Neuronal stem cell (in vitro differentiated cells): Measurements from ENCODE around the gene IFT122.

Experiments used
- DNase-seq: peaks from one replicate; pipeline ENCODE4 v3.0.0-alpha.2; 2013; ENCODE audit warnings: low spot score
- H2AFZ ChIP-seq: one replicate; pipeline ENCODE4 v1.6.1; 2013; ENCODE audit warnings: mild to moderate bottlenecking, low read length, inconsistent platforms
- H2AK5ac ChIP-seq: 2 replicates; pipeline ENCODE4 v1.6.1; 2013; ENCODE audit warnings: low read depth, mild to moderate bottlenecking, inconsistent platforms, low read length, moderate library complexity, mixed read lengths
- H2BK120ac ChIP-seq: 2 replicates; pipeline ENCODE4 v1.6.1; 2013; ENCODE audit warnings: low read depth, mild to moderate bottlenecking, inconsistent platforms, low read length, moderate library complexity, mixed read lengths
- H2BK12ac ChIP-seq: one replicate; pipeline ENCODE4 v1.6.1; 2013; ENCODE audit warnings: low read length, inconsistent platforms
- H2BK15ac ChIP-seq: 2 replicates; pipeline ENCODE4 v1.6.1; 2013; ENCODE audit warnings: mild to moderate bottlenecking, low read length, inconsistent platforms, mixed read lengths
- H2BK5ac ChIP-seq: one replicate; pipeline ENCODE4 v1.6.1; 2013; ENCODE audit warnings: inconsistent platforms, mild to moderate bottlenecking, low read length, moderate library complexity
- H3K14ac ChIP-seq: one replicate; pipeline ENCODE4 v1.6.1; 2013; ENCODE audit warnings: low read length, inconsistent platforms
- H3K18ac ChIP-seq: 2 replicates; pipeline ENCODE4 v1.6.1; 2013; ENCODE audit warnings: low read length, inconsistent platforms
- H3K23ac ChIP-seq: 2 replicates; pipeline ENCODE4 v1.6.1; 2013; ENCODE audit warnings: low read depth, mild to moderate bottlenecking, mixed read lengths, low read length, inconsistent platforms; ENCODE audit not compliant: poor library complexity
- H3K27ac ChIP-seq: replicated peaks from 3 replicates; pipeline ENCODE4 v1.5.1; 2013; ENCODE audit warnings: low read length, inconsistent platforms
- H3K27me3 ChIP-seq, 3 experiments: 2 replicates each; pipeline ENCODE4 v1.6.1; 2013; ENCODE audit warnings: low read length in 3 of 3, mild to moderate bottlenecking in 2 of 3, inconsistent platforms in 1 of 3, low read depth in 1 of 3, mixed read lengths in 1 of 3, moderate library complexity in 1 of 3; ENCODE audit not compliant: control insufficient read depth in 3 of 3, insufficient read depth in 3 of 3
- H3K36me3 ChIP-seq, 2 donors: replicated peaks in 1 of 2; 2 replicates each; pipeline ENCODE4 v1.6.1; 2013; ENCODE audit warnings: low read length in 2 of 2; ENCODE audit not compliant: control insufficient read depth in 2 of 2, insufficient read depth in 2 of 2
- H3K4ac ChIP-seq: 2 replicates; pipeline ENCODE4 v1.6.1; 2013; ENCODE audit warnings: inconsistent platforms, mild to moderate bottlenecking, low read length, moderate library complexity
- H3K4me1 ChIP-seq, 2 donors: 1 replicate in 1 of 2; 2 replicates in 1 of 2; pipeline ENCODE4 v1.6.1; 2013; ENCODE audit warnings: low read length in 2 of 2, low read depth in 1 of 2; ENCODE audit not compliant: control insufficient read depth in 2 of 2, insufficient read depth in 1 of 2
- H3K4me2 ChIP-seq: one replicate; pipeline ENCODE4 v1.6.1; 2013; ENCODE audit warnings: mild to moderate bottlenecking, low read length, inconsistent platforms; ENCODE audit not compliant: insufficient read depth, poor library complexity, severe bottlenecking
- H3K4me3 ChIP-seq, 2 donors: 2 replicates each; pipeline ENCODE4 v1.5.1; 2013; ENCODE audit warnings: low read length in 2 of 2, mild to moderate bottlenecking in 2 of 2, inconsistent platforms in 1 of 2, moderate library complexity in 1 of 2
- H3K79me1 ChIP-seq: one replicate; pipeline ENCODE4 v1.6.1; 2013; ENCODE audit warnings: low read depth, mild to moderate bottlenecking, inconsistent platforms, low read length, moderate library complexity
- H3K9ac ChIP-seq: one replicate; pipeline ENCODE4 v1.6.1; 2013; ENCODE audit warnings: mild to moderate bottlenecking, low read depth, low read length, inconsistent platforms; ENCODE audit not compliant: poor library complexity
- H3K9me3 ChIP-seq, 2 donors: replicated peaks in 1 of 2; 2 replicates each; pipeline versions ENCODE3 to v1.6.1; 2013; ENCODE audit warnings: low read length in 2 of 2, mild to moderate bottlenecking in 2 of 2, inconsistent platforms in 1 of 2, low read depth in 1 of 2, mixed read lengths in 1 of 2, moderate library complexity in 1 of 2; ENCODE audit not compliant: control insufficient read depth in 2 of 2, insufficient read depth in 1 of 2
- H4K8ac ChIP-seq: one replicate; pipeline ENCODE4 v1.6.1; 2013; ENCODE audit warnings: low read depth, mild to moderate bottlenecking, inconsistent platforms, low read length, moderate library complexity
- H4K91ac ChIP-seq: one replicate; pipeline ENCODE4 v1.6.1; 2013; ENCODE audit warnings: low read length, low read depth, mild to moderate bottlenecking, inconsistent platforms; ENCODE audit not compliant: poor library complexity
- WGBS, 2 donors: extraction: QIAGEN DNeasy Blood & Tissue Kit; methylation state at CpG; one replicate each; pipeline ENCODE4 v1.1.7; 2013; ENCODE audit warnings: missing lambda C conversion rate in 2 of 2, mixed read lengths in 1 of 2; ENCODE audit not compliant: insufficient read length in 2 of 2, insufficient replicate concordance in 1 of 2; ENCODE audit errors: extremely low coverage in 2 of 2; 5-methylcytosine and 5-hydroxymethylcytosine counted together

IFT122 gene

DNA sequence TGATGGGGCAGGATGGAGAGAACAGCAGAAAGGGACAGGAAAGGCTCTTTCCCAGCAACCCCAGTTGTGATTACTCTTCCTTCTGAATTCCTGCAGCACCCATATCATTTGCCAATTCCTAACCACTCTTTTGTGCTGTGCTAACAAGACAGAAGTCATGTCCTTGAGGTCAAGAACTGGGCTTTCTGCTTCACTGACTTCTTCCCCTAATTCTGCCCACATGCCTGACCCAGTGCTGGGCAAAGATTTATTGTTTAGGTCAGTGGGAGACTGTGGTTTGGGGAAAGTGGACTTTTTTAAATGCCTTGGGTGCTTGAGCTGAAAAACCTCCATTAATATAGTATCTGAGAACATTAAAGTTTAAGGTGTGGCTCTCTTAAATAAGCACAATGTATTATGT is 7.4 kb upstream of the IFT122 start:
- H3K27me3 ChIP-seq, result no peaks in the 10 kb centered on the region
- no peak overlapping the region for H2BK5ac ChIP-seq
- peaks cover 11% of the 10 kb centered on the region in 2 donors for H3K4me1 ChIP-seq
- no peak overlapping the region for H3K14ac ChIP-seq
- no peak for DNase-seq
- H3K9ac ChIP-seq, result no peak overlapping the region
- H3K4me3 ChIP-seq, result no peak overlapping the region
- no peak overlapping the region for H4K91ac ChIP-seq
- no peak overlapping the region for H4K8ac ChIP-seq
- no peak overlapping the region for H2AFZ ChIP-seq
- H3K79me1 ChIP-seq, result no peaks in the 10 kb centered on the region
- peaks cover 22 to 82% of the 10 kb centered on the region in 2 donors for H3K36me3 ChIP-seq
- H2BK12ac ChIP-seq, result no peak overlapping the region
- H2BK120ac ChIP-seq, result no peak overlapping the region
- no peak overlapping the region for H3K27ac ChIP-seq
- H2AK5ac ChIP-seq, result no peak overlapping the region
- H3K9me3 ChIP-seq, result no peaks in the 10 kb centered on the region
- no peak overlapping the region for H3K4ac ChIP-seq
- no peak overlapping the region for H3K23ac ChIP-seq
- no peak overlapping the region for H3K18ac ChIP-seq
- H2BK15ac ChIP-seq, result no peak overlapping the region
- H3K4me2 ChIP-seq, result no peak overlapping the region

GRCh38 chr3:129433565-129433964 is 6.5 kb upstream of the IFT122 start:
- Histone ChIP-seq H2AFZ (no peak overlapping the region), H3K4me1 (peaks cover 9 to 14% of the 10 kb centered on the region in 2 donors), H3K18ac (no peak overlapping the region), H2BK15ac (no peak overlapping the region), H2BK120ac (no peak overlapping the region), H3K9ac (no peak overlapping the region), H2AK5ac (no peak overlapping the region), H2BK12ac (no peak overlapping the region), H4K8ac (no peak overlapping the region), H3K27me3 (no peaks in the 10 kb centered on the region), H3K36me3 (peaks cover 22 to 91% of the 10 kb centered on the region in 2 donors), H3K4me3 (no peak overlapping the region), H3K9me3 (no peaks in the 10 kb centered on the region), H3K4me2 (no peak overlapping the region), H3K4ac (no peak overlapping the region), H2BK5ac (no peak overlapping the region), H3K27ac (no peak overlapping the region), H4K91ac (no peak overlapping the region), H3K23ac (no peak overlapping the region), H3K79me1 (no peaks in the 10 kb centered on the region), H3K14ac (no peak overlapping the region)
- WGBS, 2 donors, result no CpG with 5 or more reads among the region's 5 CpGs
- no peak for DNase-seq

GRCh38 chr3:129434140-129434539 is 5.9 kb upstream of the IFT122 start:
- Histone ChIP-seq H3K27ac (no peak overlapping the region), H3K36me3 (peaks cover 22 to 92% of the 10 kb centered on the region in 2 donors), H3K4me1 (peaks cover 5 to 11% of the 10 kb centered on the region in 2 donors), H3K4me3 (no peak overlapping the region), H4K91ac (no peak overlapping the region), H3K79me1 (no peaks in the 10 kb centered on the region), H3K14ac (no peak overlapping the region), H2AFZ (no peak overlapping the region), H2BK15ac (no peak overlapping the region), H3K4ac (no peak overlapping the region), H2BK12ac (no peak overlapping the region), H4K8ac (no peak overlapping the region), H3K9ac (no peak overlapping the region), H3K27me3 (no peaks in the 10 kb centered on the region), H3K18ac (no peak overlapping the region), H3K9me3 (no peaks in the 10 kb centered on the region), H3K4me2 (no peak overlapping the region), H2BK5ac (no peak overlapping the region), H3K23ac (no peak overlapping the region), H2BK120ac (no peak overlapping the region), H2AK5ac (no peak overlapping the region)
- WGBS, 2 donors, result no CpG with 5 or more reads among the region's 1 CpG
- no peak for DNase-seq

DNA sequence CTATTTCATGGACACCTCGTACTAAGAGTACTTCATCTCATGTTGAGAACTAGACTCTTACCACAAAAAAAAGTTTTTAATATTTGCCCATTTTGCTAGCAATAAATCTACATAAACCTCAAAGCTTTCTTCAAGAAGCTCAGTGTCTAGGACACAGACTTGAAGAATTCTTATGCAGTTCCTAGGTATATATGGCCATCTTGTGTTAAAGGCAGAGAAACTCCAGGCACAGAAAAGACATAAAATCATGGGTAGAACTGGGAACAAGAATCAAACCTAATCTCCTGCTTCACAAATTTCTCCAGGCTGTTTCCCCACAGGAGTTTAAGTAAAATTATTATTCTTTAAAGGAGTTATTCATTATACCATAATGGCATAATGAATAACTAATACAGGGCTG is 4.7 kb upstream of the IFT122 start:
- Histone ChIP-seq H3K27ac (no peak overlapping the region), H2BK12ac (no peak overlapping the region), H3K4ac (no peak overlapping the region), H3K4me2 (no peak overlapping the region), H2BK120ac (no peak overlapping the region), H3K23ac (no peak overlapping the region), H2BK5ac (no peak overlapping the region), H3K14ac (no peak overlapping the region), H3K79me1 (no peaks in the 10 kb centered on the region), H3K18ac (no peak overlapping the region), H3K4me1 (peaks cover 2 to 11% of the 10 kb centered on the region in 2 donors), H4K8ac (no peak overlapping the region), H3K4me3 (no peak overlapping the region), H3K36me3 (peaks cover 22 to 82% of the 10 kb centered on the region in 2 donors), H3K9ac (no peak overlapping the region), H2AK5ac (no peak overlapping the region), H3K27me3 (no peaks in the 10 kb centered on the region), H2BK15ac (no peak overlapping the region), H3K9me3 (no peaks in the 10 kb centered on the region), H4K91ac (no peak overlapping the region), H2AFZ (no peak overlapping the region)
- no peak for DNase-seq
- WGBS, 2 donors, result no CpG with 5 or more reads among the region's 1 CpG
